ENCODE results near the gene QPCT. TPM values are rescaled to one million over a fixed set of nuclear protein-coding genes. Genes with fewer than 3 reads are reported as not detected.
A peak's percentile ranks its signal among the peaks of the same experiment; 100 is the strongest.
"Not testable (repeated sequence)": the region's sequence is repeated elsewhere in the genome, so short reads cannot be mapped to it uniquely, and the experiment has no call there.

The QPCT gene
- total RNA-seq, 3 donors from 2014 or later: 5.5 to 7.0 (median 6.9) TPM

GRCh38 chr2:37379881-37380296 lies 35.5 kb downstream of the QPCT start:
- H3K9me3 Mint-ChIP-seq: no peaks in the 10 kb centered on the region
- no peak overlapping the region for H3K4me3 Mint-ChIP-seq
- no peaks in the 10 kb centered on the region for H3K36me3 Mint-ChIP-seq (ENCODE audit: insufficient read depth)
- DNase-seq (no peak), ATAC-seq (no peak)
- peaks cover 33% of the 10 kb centered on the region for H3K4me1 Mint-ChIP-seq (ENCODE audit: low read depth)
- peaks cover 13% of the 10 kb centered on the region for H3K27me3 Mint-ChIP-seq (ENCODE audit: low read depth)

DNA sequence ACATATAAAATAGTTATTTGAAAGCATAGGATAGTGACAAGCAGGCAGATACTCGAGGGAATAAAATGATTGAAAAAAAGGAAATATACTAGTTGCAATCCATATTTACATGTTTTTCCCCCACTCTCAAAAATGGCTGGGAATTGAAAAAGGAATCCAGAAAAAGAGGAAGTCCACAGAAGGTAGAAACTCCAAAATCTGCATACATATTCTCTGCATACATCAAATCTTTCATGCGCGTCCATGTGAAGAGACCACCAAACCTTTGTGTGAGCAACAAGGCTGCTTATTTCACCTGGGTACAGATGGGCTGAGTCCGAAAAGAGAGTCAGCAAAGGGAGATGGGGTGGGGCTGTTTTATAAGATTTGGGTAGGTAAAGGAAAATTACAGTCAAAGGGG lies 36.4 kb downstream of the QPCT start:
- ATAC-seq; H3K27me3 Mint-ChIP-seq (ENCODE audit: low read depth); H3K36me3 Mint-ChIP-seq (ENCODE audit: insufficient read depth); H3K9me3 Mint-ChIP-seq; H3K4me3 Mint-ChIP-seq; DNase-seq: not testable (repeated sequence)
- peaks cover 26% of the 10 kb centered on the region for H3K4me1 Mint-ChIP-seq (ENCODE audit: low read depth)

GRCh38 chr2:37384261-37384660 lies 39.8 kb downstream of the QPCT start:
- not testable (repeated sequence) for H3K36me3 Mint-ChIP-seq (ENCODE audit: insufficient read depth); ATAC-seq; H3K4me3 Mint-ChIP-seq; H3K4me1 Mint-ChIP-seq (ENCODE audit: low read depth); DNase-seq; H3K27me3 Mint-ChIP-seq (ENCODE audit: low read depth); H3K9me3 Mint-ChIP-seq

GRCh38 chr2:37387148-37387835 lies 42.9 kb downstream of the QPCT start:
- Mint-ChIP-seq H3K4me1 (ENCODE audit: low read depth) (peaks cover 3% of the 10 kb centered on the region), H3K27me3 (ENCODE audit: low read depth) (no peaks in the 10 kb centered on the region), H3K4me3 (no peak overlapping the region), H3K36me3 (ENCODE audit: insufficient read depth) (no peaks in the 10 kb centered on the region), H3K9me3 (no peaks in the 10 kb centered on the region)
- ATAC-seq (no peak), DNase-seq (no peak)

DNA sequence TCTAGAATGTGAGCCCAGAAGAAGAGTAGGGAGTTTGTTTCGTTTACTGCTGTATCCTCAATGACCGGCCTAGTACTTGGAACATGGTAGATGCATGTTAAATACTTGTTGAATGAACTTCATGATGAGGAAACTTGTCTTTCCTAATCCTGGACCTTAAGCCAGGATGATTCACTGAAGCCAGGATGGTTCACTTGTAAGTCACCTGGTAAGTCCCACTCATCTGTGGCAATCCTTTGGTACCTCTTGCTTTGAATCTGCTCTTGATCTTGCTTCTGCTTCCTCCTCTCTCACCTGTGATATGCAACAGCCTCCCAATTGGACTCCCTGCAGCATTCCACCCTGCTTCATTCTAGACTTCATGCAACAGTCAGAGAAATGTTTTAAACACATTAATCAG lies 43.6 kb downstream of the QPCT start:
- no peaks in the 10 kb centered on the region for H3K27me3 Mint-ChIP-seq (ENCODE audit: low read depth)
- ATAC-seq (no peak), DNase-seq (no peak)
- no peaks in the 10 kb centered on the region for H3K36me3 Mint-ChIP-seq (ENCODE audit: insufficient read depth)
- H3K4me1 Mint-ChIP-seq (ENCODE audit: low read depth): peaks cover 4% of the 10 kb centered on the region
- no peaks in the 10 kb centered on the region for H3K9me3 Mint-ChIP-seq
- no peak overlapping the region for H3K4me3 Mint-ChIP-seq

DNA sequence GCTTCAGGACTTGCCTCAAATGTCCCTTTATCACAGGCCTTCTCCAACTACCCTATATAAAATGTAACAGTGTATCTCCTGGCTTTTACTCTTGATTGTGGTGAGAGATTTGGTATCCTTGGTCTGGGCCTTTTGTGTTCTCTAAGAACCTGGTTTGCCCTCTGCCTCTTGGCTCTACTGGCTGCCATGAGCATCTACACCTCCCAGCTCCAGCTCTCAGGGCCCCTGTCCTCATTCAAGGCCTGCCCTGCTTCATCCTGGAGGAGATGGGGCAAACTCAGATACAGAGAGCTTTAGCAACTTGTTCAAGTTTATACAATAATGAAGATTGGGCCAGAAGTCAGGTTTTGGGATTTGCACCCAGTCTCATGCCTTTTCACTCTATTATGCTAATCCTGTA lies 45.0 kb downstream of the QPCT start:
- H3K36me3 Mint-ChIP-seq (ENCODE audit: insufficient read depth): no peaks in the 10 kb centered on the region
- H3K27me3 Mint-ChIP-seq (ENCODE audit: low read depth): no peaks in the 10 kb centered on the region
- peak overlapping the region; percentile 39 for H3K4me3 Mint-ChIP-seq
- DNase-seq (no peak), ATAC-seq (no peak)
- H3K4me1 Mint-ChIP-seq (ENCODE audit: low read depth): peaks cover 4% of the 10 kb centered on the region
- no peaks in the 10 kb centered on the region for H3K9me3 Mint-ChIP-seq

- H3K9me3 Mint-ChIP-seq: no peaks in the 10 kb centered on the region
Measured at GRCh38 chr2:37389989-37390765, 45.7 kb downstream of the QPCT start.

GRCh38 chr2:37390777-37391176 lies 46.3 kb downstream of the QPCT start:
- Mint-ChIP-seq H3K9me3 (no peaks in the 10 kb centered on the region), H3K27me3 (ENCODE audit: low read depth) (no peaks in the 10 kb centered on the region), H3K36me3 (ENCODE audit: insufficient read depth) (no peaks in the 10 kb centered on the region), H3K4me3 (peak overlapping the region; percentile 31), H3K4me1 (ENCODE audit: low read depth) (peaks cover 4% of the 10 kb centered on the region)
- DNase-seq: no peak
- ATAC-seq: peak; percentile 30 to 35

More at GRCh38 chr2:37389989-37390765, 45.7 kb downstream of the QPCT start:
- Mint-ChIP-seq H3K27me3 (ENCODE audit: low read depth) (no peaks in the 10 kb centered on the region), H3K4me3 (peak overlapping the region; percentile 48), H3K36me3 (ENCODE audit: insufficient read depth) (no peaks in the 10 kb centered on the region), H3K4me1 (ENCODE audit: low read depth) (peaks cover 4% of the 10 kb centered on the region)
- ATAC-seq: peak; percentile 94 to 95
- DNase-seq: peak; percentile 50

- Mint-ChIP-seq H3K36me3 (ENCODE audit: insufficient read depth) (no peaks in the 10 kb centered on the region), H3K4me3 (no peak overlapping the region), H3K9me3 (no peaks in the 10 kb centered on the region), H3K27me3 (ENCODE audit: low read depth) (no peaks in the 10 kb centered on the region), H3K4me1 (ENCODE audit: low read depth) (peaks cover 5% of the 10 kb centered on the region)
- no peak for DNase-seq
- ATAC-seq: no peak
Measured at GRCh38 chr2:37391711-37392110, 47.3 kb downstream of the QPCT start.

DNA sequence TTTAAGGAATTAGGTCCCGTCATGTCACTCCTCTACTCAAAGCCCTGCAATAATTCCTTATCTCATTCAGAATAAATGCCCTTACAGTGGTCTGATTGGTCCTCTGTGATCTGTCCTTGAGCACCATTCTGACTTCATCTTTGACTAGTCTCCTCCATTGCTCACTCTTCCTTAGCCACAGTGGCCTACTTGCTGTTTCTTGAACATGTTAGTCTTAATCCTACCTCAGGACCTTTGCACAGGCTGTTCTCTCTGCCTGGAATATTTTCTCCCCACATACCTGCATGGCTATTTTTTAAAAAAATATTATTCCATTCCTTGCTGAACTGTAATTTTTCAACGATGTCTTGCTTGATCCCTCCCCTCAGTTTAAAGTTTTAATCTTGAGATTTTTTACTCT lies 48.0 kb downstream of the QPCT start:
- no peak for ATAC-seq
- no peaks in the 10 kb centered on the region for H3K9me3 Mint-ChIP-seq
- DNase-seq: no peak
- no peak overlapping the region for H3K4me3 Mint-ChIP-seq
- H3K4me1 Mint-ChIP-seq (ENCODE audit: low read depth): peaks cover 5% of the 10 kb centered on the region
- H3K27me3 Mint-ChIP-seq (ENCODE audit: low read depth): no peaks in the 10 kb centered on the region
- no peaks in the 10 kb centered on the region for H3K36me3 Mint-ChIP-seq (ENCODE audit: insufficient read depth)

- peaks cover 5% of the 10 kb centered on the region for H3K4me1 Mint-ChIP-seq (ENCODE audit: low read depth)
- no peak for DNase-seq
- no peaks in the 10 kb centered on the region for H3K9me3 Mint-ChIP-seq
Measured at GRCh38 chr2:37394263-37394662, 49.8 kb downstream of the QPCT start.

GRCh38 chr2:37394796-37395555 lies 50.5 kb downstream of the QPCT start:
- ATAC-seq (no peak), DNase-seq (no peak)
- Mint-ChIP-seq H3K9me3 (no peaks in the 10 kb centered on the region), H3K4me3 (no peak overlapping the region), H3K27me3 (ENCODE audit: low read depth) (no peaks in the 10 kb centered on the region), H3K4me1 (ENCODE audit: low read depth) (peaks cover 5% of the 10 kb centered on the region), H3K36me3 (ENCODE audit: insufficient read depth) (no peaks in the 10 kb centered on the region)

More at GRCh38 chr2:37394263-37394662, 49.8 kb downstream of the QPCT start:
- no peak for ATAC-seq
- no peaks in the 10 kb centered on the region for H3K27me3 Mint-ChIP-seq (ENCODE audit: low read depth)
- H3K36me3 Mint-ChIP-seq (ENCODE audit: insufficient read depth): no peaks in the 10 kb centered on the region
- H3K4me3 Mint-ChIP-seq: no peak overlapping the region

- ATAC-seq (no peak), DNase-seq (no peak)
- peaks cover 5% of the 10 kb centered on the region for H3K4me1 Mint-ChIP-seq (ENCODE audit: low read depth)
- no peaks in the 10 kb centered on the region for H3K9me3 Mint-ChIP-seq
- H3K36me3 Mint-ChIP-seq (ENCODE audit: insufficient read depth): no peaks in the 10 kb centered on the region
- H3K4me3 Mint-ChIP-seq: no peak overlapping the region
- H3K27me3 Mint-ChIP-seq (ENCODE audit: low read depth): no peaks in the 10 kb centered on the region
Measured at GRCh38 chr2:37396890-37397565, 52.6 kb downstream of the QPCT start.

GRCh38 chr2:37398990-37399389 lies 54.6 kb downstream of the QPCT start:
- Mint-ChIP-seq H3K4me1 (ENCODE audit: low read depth) (peaks cover 1% of the 10 kb centered on the region), H3K9me3 (peaks cover 1% of the 10 kb centered on the region), H3K4me3 (no peak overlapping the region), H3K36me3 (ENCODE audit: insufficient read depth) (no peaks in the 10 kb centered on the region), H3K27me3 (ENCODE audit: low read depth) (no peaks in the 10 kb centered on the region)
- no peak for DNase-seq
- no peak for ATAC-seq

All from activated T-cell treated with anti-CD3 and anti-CD28 coated beads, Interleukin-2, amount 50 U/mL, for 4 hours (primary cell).